H1 (cell line): ENCODE data around the gene ABCD2. TPM values are rescaled to one million over a fixed set of nuclear protein-coding genes. Genes with fewer than 3 reads are reported as not detected.

Experiments
- CTCF ChIA-PET: fragments of 300-600 bp; sonication (Branson Sonifier 250); formaldehyde crosslinking; loops from one replicate; lab custom pipeline; 2021; ENCODE audit not compliant: partially characterized antibody; lab: Charles Lee
- POLR2A ChIA-PET: fragments of 300-600 bp; sonication (Branson Sonifier 250); formaldehyde crosslinking; loops from one replicate; lab custom pipeline; 2021; ENCODE audit warnings: inconsistent platforms; ENCODE audit not compliant: partially characterized antibody; lab: Charles Lee
- DNase-seq, 2 experiments: peaks; one replicate each; pipeline versions ENCODE4 v3.0.0 to v3.0.0-alpha.2; 2010 to 2022; ENCODE audit warnings: low spot score in 2 of 2, low read depth in 1 of 2, mixed read lengths in 1 of 2
- FAIRE-seq: peaks from 2 replicates; lab custom pipeline; 2011; peaks lifted over from hg19 to GRCh38; lab: Jason Lieb, UNC
- H2AFZ ChIP-seq: 2 replicates; pipeline ENCODE4 v1.8.1; 2012; ENCODE audit warnings: low read length, inconsistent platforms
- H2AK5ac ChIP-seq: 2 replicates; pipeline ENCODE4 v1.6.1; 2013; ENCODE audit warnings: low read depth, low read length
- H2BK120ac ChIP-seq: replicated peaks from 2 replicates; pipeline ENCODE3; 2013; ENCODE audit warnings: low read depth, low read length, inconsistent platforms
- H2BK12ac ChIP-seq: 2 replicates; pipeline ENCODE4 v1.6.1; 2013; ENCODE audit warnings: low read depth, low read length
- H2BK15ac ChIP-seq: 2 replicates; pipeline ENCODE4 v1.6.1; 2013; ENCODE audit warnings: low read length
- H2BK20ac ChIP-seq: 2 replicates; pipeline ENCODE4 v1.6.1; 2013; ENCODE audit warnings: low read length
- H2BK5ac ChIP-seq: 2 replicates; pipeline ENCODE4 v1.6.1; 2013; ENCODE audit warnings: low read depth, low read length
- H3K14ac ChIP-seq: 2 replicates; pipeline ENCODE4 v1.6.1; 2013; ENCODE audit warnings: inconsistent platforms; ENCODE audit not compliant: insufficient read length
- H3K18ac ChIP-seq: 2 replicates; pipeline ENCODE4 v1.6.1; 2013; ENCODE audit warnings: low read length; ENCODE audit errors: extremely low read depth
- H3K23ac ChIP-seq: 2 replicates; pipeline ENCODE4 v1.6.1; 2013; ENCODE audit warnings: inconsistent platforms; ENCODE audit not compliant: insufficient read length
- H3K23me2 ChIP-seq: 2 replicates; pipeline ENCODE4 v1.6.1; 2013; ENCODE audit warnings: low read depth, low read length
- H3K27ac ChIP-seq: 2 replicates; pipeline ENCODE4 v1.6.1; 2011; ENCODE audit warnings: low read depth, low read length, inconsistent platforms
- H3K27me3 ChIP-seq, 4 experiments: replicated peaks in 1 of 4; 1 replicate in 1 of 4; 2 replicates in 3 of 4; pipeline versions ENCODE4 v1.6.1 to v1.8.1; 2011 to 2013; ENCODE audit warnings: low read length in 3 of 4, mild to moderate bottlenecking in 3 of 4, inconsistent platforms in 2 of 4, mixed read lengths in 2 of 4, moderate library complexity in 1 of 4; ENCODE audit not compliant: control insufficient read depth in 3 of 4, insufficient read depth in 3 of 4; ENCODE audit errors: extremely low read depth in 1 of 4
- H3K36me3 ChIP-seq, 4 experiments: 2 replicates each; pipeline versions ENCODE4 v1.6.1 to v1.8.1; 2011 to 2013; ENCODE audit warnings: mild to moderate bottlenecking in 4 of 4, low read length in 3 of 4, moderate library complexity in 2 of 4, control low read depth in 1 of 4, inconsistent platforms in 1 of 4; ENCODE audit not compliant: insufficient read depth in 4 of 4, control insufficient read depth in 2 of 4
- H3K4ac ChIP-seq: replicated peaks from 2 replicates; pipeline ENCODE3; 2013; ENCODE audit warnings: low read length, low read depth, mixed read lengths, inconsistent platforms; ENCODE audit not compliant: insufficient read length
- H3K4me1 ChIP-seq, 4 experiments: replicated peaks in 1 of 4; 1 replicate in 1 of 4; 2 replicates in 3 of 4; pipeline versions ENCODE4 v1.6.1 to v1.8.1; 2011 to 2013; ENCODE audit warnings: low read length in 3 of 4, inconsistent platforms in 2 of 4, mixed read lengths in 1 of 4; ENCODE audit not compliant: insufficient read depth in 4 of 4, control insufficient read depth in 3 of 4
- H3K4me2 ChIP-seq, 2 experiments: 2 replicates each; pipeline versions ENCODE4 v1.6.1 to v1.8.1; 2011 to 2013; ENCODE audit warnings: low read depth in 2 of 2, low read length in 2 of 2, control low read depth in 1 of 2, inconsistent platforms in 1 of 2, mild to moderate bottlenecking in 1 of 2; ENCODE audit not compliant: insufficient read depth in 1 of 2
- H3K4me3 ChIP-seq, 4 experiments: fragments of 200-600, 300-600 bp in 1 of 4; sonication (generic), shearing (Covaris generic), sonication (Bioruptor Twin) in 1 of 4; 2 replicates each; pipeline versions ENCODE4 v1.5.1 to v1.8.1; 2011 to 2016; ENCODE audit warnings: low read length in 4 of 4, low read depth in 3 of 4, control low read depth in 2 of 4, inconsistent platforms in 2 of 4, mild to moderate bottlenecking in 2 of 4, mixed read lengths in 1 of 4, moderate library complexity in 1 of 4; ENCODE audit not compliant: insufficient read depth in 2 of 4; ENCODE audit errors: extremely low read depth in 1 of 4
- H3K56ac ChIP-seq: replicated peaks from 2 replicates; pipeline ENCODE3; 2013; ENCODE audit warnings: low read depth, mild to moderate bottlenecking, mixed read lengths, low read length, inconsistent platforms; ENCODE audit not compliant: insufficient read length
- H3K79me1 ChIP-seq: 2 replicates; pipeline ENCODE4 v1.6.1; 2013; ENCODE audit warnings: low read depth, low read length, control low read depth
- H3K79me2 ChIP-seq, 2 experiments: 2 replicates each; pipeline versions ENCODE4 v1.6.1 to v1.8.1; 2012 to 2013; ENCODE audit warnings: low read length in 2 of 2, mild to moderate bottlenecking in 2 of 2, inconsistent platforms in 1 of 2; ENCODE audit not compliant: insufficient read depth in 2 of 2, control insufficient read depth in 1 of 2
- H3K9ac ChIP-seq, 4 experiments: replicated peaks in 1 of 4; 1 replicate in 1 of 4; 2 replicates in 3 of 4; pipeline versions ENCODE4 v1.6.1 to v1.8.1; 2011 to 2013; ENCODE audit warnings: low read depth in 3 of 4, low read length in 3 of 4, control low read depth in 2 of 4, mild to moderate bottlenecking in 2 of 4, moderate library complexity in 2 of 4, inconsistent platforms in 1 of 4; ENCODE audit errors: extremely low read depth in 1 of 4
- H3K9me3 ChIP-seq, 2 experiments: 2 replicates each; pipeline versions ENCODE4 v1.6.1 to v1.8.1; 2012 to 2013; ENCODE audit warnings: mild to moderate bottlenecking in 2 of 2, moderate library complexity in 2 of 2, control low read depth in 1 of 2, inconsistent platforms in 1 of 2, low read depth in 1 of 2, low read length in 1 of 2, mixed read lengths in 1 of 2; ENCODE audit not compliant: insufficient read depth in 2 of 2
- H4K20me1 ChIP-seq, 2 experiments: replicated peaks in 1 of 2; 2 replicates each; pipeline versions ENCODE3 to v1.8.1; 2011 to 2013; ENCODE audit warnings: inconsistent platforms in 2 of 2, low read length in 2 of 2, mild to moderate bottlenecking in 1 of 2; ENCODE audit not compliant: insufficient read depth in 2 of 2, control insufficient read depth in 1 of 2
- H4K5ac ChIP-seq: 2 replicates; pipeline ENCODE4 v1.6.1; 2013; ENCODE audit warnings: low read length, low read depth, mixed read lengths, inconsistent platforms; ENCODE audit not compliant: insufficient read length
- H4K8ac ChIP-seq: 2 replicates; pipeline ENCODE4 v1.8.0; 2013; ENCODE audit warnings: mild to moderate bottlenecking, moderate library complexity, low read length, inconsistent platforms; ENCODE audit not compliant: insufficient read depth; ENCODE audit errors: extremely low read depth
- H4K91ac ChIP-seq: replicated peaks from 2 replicates; pipeline ENCODE3; 2013; ENCODE audit warnings: low read length, mixed read lengths, inconsistent platforms; ENCODE audit not compliant: insufficient read length
- BRCA1 ChIP-seq: IDR thresholded peaks from 2 replicates; pipeline ENCODE4 v1.6.1; 2012; ENCODE audit warnings: low read depth, low read length, improper control_type of control experiment
- CHD2 ChIP-seq: IDR thresholded peaks from 2 replicates; pipeline ENCODE4 v1.6.1; 2012; ENCODE audit warnings: low read length, improper control_type of control experiment
- JUN ChIP-seq: IDR thresholded peaks from 2 replicates; pipeline ENCODE4 v1.6.1; 2011; ENCODE audit warnings: low read depth, mild to moderate bottlenecking, improper control_type of control experiment, low read length
- JUND ChIP-seq: IDR thresholded peaks from 2 replicates; pipeline ENCODE4 v1.6.1; 2011; ENCODE audit warnings: mild to moderate bottlenecking, improper control_type of control experiment, low read length
- TAF1 ChIP-seq: IDR thresholded peaks from 2 replicates; pipeline ENCODE4 v1.6.1; 2011; ENCODE audit warnings: mild to moderate bottlenecking, low read depth, low read length
- WGBS, 2 experiments: shearing (Covaris generic) in 1 of 2; methylation state at CpG; one replicate each; pipeline versions ENCODE4 v1.1.6 to v1.1.7; 2013 to 2015; ENCODE audit warnings: low lambda C conversion rate in 2 of 2, mixed read lengths in 2 of 2, inconsistent platforms in 1 of 2, low coverage in 1 of 2, missing lambda C conversion rate in 1 of 2; ENCODE audit not compliant: insufficient replicate concordance in 2 of 2, insufficient coverage in 1 of 2, insufficient read length in 1 of 2; ENCODE audit errors: extremely low coverage in 1 of 2, missing lambda C conversion rate in 1 of 2; 5-methylcytosine and 5-hydroxymethylcytosine counted together
- polyA plus RNA-seq, 7 experiments: library from polyadenylated mRNA; depleted of rRNA in 3 of 7; stranded (reverse) in 5 of 7; unstranded in 2 of 7; fragments of >200 nt in 5 of 7; fragments of 200-250 nt in 2 of 7; gene quantifications; 1 replicate in 5 of 7; 2 replicates in 1 of 7; 4 replicates in 1 of 7; pipeline versions ENCODE4 v1.2.1 to v1.2.3, GENCODE V29; 2011 to 2013; ENCODE audit warnings: missing spikeins in 2 of 7, mixed read lengths in 2 of 7
- total RNA-seq: library from RNA; stranded (reverse); fragmentation: NEBNext Ultra II Directional; extraction: Animal tissue kit (Norgen Biotek cat#: 25700); gene quantifications from 2 replicates; pipeline ENCODE4 v1.2.1, GENCODE V29; 2021
- TF ChIP-seq, protein P1 (sequence below), 3 experiments: IDR thresholded peaks; 1 replicate in 2 of 3; 2 replicates in 1 of 3; pipeline versions ENCODE4 v1.5.1 to v1.6.1; 2011; ENCODE audit warnings: low read length in 3 of 3, mild to moderate bottlenecking in 3 of 3, inconsistent platforms in 2 of 3, low read depth in 1 of 3, moderate library complexity in 1 of 3; ENCODE audit not compliant: insufficient read depth in 1 of 3; ENCODE audit errors: control extremely low read depth in 1 of 3

Gene ABCD2
- total and polyA plus RNA-seq, 2 of the 8 experiments (the other 6 are each of a cell fraction or from before 2014, with no cell fraction given) = not detected

DNA sequence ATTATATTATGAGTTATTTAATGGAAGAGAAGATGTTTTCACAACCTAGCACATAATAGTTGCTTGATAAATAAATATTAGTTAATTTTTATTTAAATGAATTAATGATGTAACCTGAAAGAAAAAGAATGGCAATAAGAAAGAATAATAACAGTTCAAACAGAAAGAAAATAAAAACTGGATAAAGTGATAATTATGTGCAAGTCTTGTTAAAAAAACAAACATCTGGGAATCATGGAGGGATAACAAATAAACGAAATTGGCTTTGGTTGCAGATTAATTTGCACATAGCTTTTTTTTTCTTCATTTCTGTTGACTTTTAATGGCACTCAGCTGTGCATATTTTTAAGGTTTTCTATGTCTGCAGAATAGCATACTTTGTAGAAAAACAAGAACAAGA is 23.4 kb upstream of the ABCD2 start:
- H2BK12ac ChIP-seq = no peak overlapping the region
- H3K14ac ChIP-seq = no peak overlapping the region
- H3K4me1 ChIP-seq = no peaks in the 10 kb centered on the region
- H2BK15ac ChIP-seq = no peak overlapping the region
- no peaks in the 10 kb centered on the region for H4K20me1 ChIP-seq
- no peak overlapping the region for H2AK5ac ChIP-seq
- no peaks in the 10 kb centered on the region for H3K36me3 ChIP-seq
- no peak overlapping the region for H4K91ac ChIP-seq
- H4K5ac ChIP-seq = no peak overlapping the region
- no peak overlapping the region for H2BK5ac ChIP-seq
- H4K8ac ChIP-seq = no peak overlapping the region
- WGBS, 2 experiments = 73% methylated on average over 1 of the region's 1 CpG; no CpG with 5 or more reads in 1 of the 2 experiments
- no peaks in the 10 kb centered on the region for H3K79me2 ChIP-seq
- H2BK20ac ChIP-seq = no peak overlapping the region
- no peak overlapping the region for H2AFZ ChIP-seq
- H2BK120ac ChIP-seq = no peak overlapping the region
- TF ChIP-seq CHD2 (no peak), JUND (no peak), TAF1 (no peak), BRCA1 (no peak), JUN (no peak)
- TF ChIP-seq, protein P1, sequence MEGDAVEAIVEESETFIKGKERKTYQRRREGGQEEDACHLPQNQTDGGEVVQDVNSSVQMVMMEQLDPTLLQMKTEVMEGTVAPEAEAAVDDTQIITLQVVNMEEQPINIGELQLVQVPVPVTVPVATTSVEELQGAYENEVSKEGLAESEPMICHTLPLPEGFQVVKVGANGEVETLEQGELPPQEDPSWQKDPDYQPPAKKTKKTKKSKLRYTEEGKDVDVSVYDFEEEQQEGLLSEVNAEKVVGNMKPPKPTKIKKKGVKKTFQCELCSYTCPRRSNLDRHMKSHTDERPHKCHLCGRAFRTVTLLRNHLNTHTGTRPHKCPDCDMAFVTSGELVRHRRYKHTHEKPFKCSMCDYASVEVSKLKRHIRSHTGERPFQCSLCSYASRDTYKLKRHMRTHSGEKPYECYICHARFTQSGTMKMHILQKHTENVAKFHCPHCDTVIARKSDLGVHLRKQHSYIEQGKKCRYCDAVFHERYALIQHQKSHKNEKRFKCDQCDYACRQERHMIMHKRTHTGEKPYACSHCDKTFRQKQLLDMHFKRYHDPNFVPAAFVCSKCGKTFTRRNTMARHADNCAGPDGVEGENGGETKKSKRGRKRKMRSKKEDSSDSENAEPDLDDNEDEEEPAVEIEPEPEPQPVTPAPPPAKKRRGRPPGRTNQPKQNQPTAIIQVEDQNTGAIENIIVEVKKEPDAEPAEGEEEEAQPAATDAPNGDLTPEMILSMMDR (IDR thresholded peaks at IDR 0.05; ENCODE audit: control extremely low read depth in 1 of 3, insufficient read depth in 1 of 3, low read depth in 1 of 3, low read length in 3 of 3) = no peak
- H3K4me3 ChIP-seq = no peak overlapping the region
- no peak for FAIRE-seq
- no peak overlapping the region for H3K27ac ChIP-seq
- H3K23ac ChIP-seq = no peak overlapping the region
- DNase-seq = no peak
- no peaks in the 10 kb centered on the region for H3K23me2 ChIP-seq
- POLR2A ChIA-PET = no interaction called here
- H3K4me2 ChIP-seq = no peak overlapping the region
- H3K4ac ChIP-seq = no peak overlapping the region
- no peaks in the 10 kb centered on the region for H3K27me3 ChIP-seq
- no peaks in the 10 kb centered on the region for H3K9me3 ChIP-seq
- CTCF ChIA-PET = no interaction called here
- H3K9ac ChIP-seq = no peak overlapping the region
- H3K18ac ChIP-seq = no peak overlapping the region
- no peak overlapping the region for H3K56ac ChIP-seq
- no peaks in the 10 kb centered on the region for H3K79me1 ChIP-seq
